Glomerular visceral epithelial cell (primary cell): ENCODE measurements around the gene SDK2.

ENCODE experiments used
- DNase-seq: peaks from one replicate; pipeline ENCODE4 v3.0.0-alpha.2; 2016; ENCODE audit errors: extremely low spot score

SDK2 gene

GRCh38 chr17:73559532-73559931, 84.7 kb downstream of the SDK2 start:
- no peak for DNase-seq

- no peak for DNase-seq
Measured at GRCh38 chr17:73555199-73555960, 88.9 kb downstream of the SDK2 start.

- no peak for DNase-seq
Measured at GRCh38 chr17:73554498-73554897, 89.7 kb downstream of the SDK2 start.

DNA sequence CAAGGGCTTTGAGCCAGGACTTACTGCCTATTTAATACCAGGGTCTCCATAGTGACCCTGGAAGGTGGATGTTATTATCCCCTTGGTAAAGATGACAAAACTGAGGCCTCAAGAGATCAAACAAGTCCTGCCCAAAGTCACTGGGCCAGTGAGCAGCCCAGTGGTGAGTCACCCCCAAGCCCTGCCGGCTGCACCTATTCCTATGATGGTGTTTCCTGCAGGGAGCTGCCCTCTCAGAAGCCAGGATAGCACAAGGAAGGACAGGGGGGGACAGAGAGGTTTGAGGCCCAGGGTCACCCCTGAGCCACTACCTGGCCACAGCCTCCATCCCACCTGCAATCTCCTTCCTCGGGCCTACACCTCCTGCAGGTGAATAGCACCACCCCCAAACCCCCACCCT, 90.9 kb downstream of the SDK2 start:
- DNase-seq: no peak

- DNase-seq: no peak
Measured at GRCh38 chr17:73552300-73553048, 91.8 kb downstream of the SDK2 start.

- DNase-seq: no peak
Measured at GRCh38 chr17:73551759-73552158, 92.5 kb downstream of the SDK2 start.

DNA sequence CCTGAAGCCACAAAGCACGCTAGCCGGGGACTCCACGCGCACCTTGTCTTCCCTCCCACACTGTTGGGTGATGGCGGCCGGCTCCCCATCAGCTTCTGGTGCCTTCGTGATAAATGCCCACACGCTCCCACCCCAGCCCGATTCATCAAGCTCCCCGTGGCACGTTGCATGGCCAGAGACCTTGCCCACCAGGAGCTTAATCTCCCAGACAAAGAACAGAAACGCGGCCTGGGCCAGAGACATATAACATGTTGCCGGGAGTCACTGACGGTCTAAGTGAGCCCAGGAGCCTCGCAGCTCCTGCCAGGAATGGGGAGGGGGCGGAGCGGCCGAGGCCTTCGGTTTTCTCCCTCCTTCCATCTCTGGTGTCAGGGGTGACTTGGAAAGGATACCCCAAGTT, 93.1 kb downstream of the SDK2 start:
- DNase-seq: no peak

GRCh38 chr17:73550556-73550955, 93.7 kb downstream of the SDK2 start:
- DNase-seq: peak; percentile 11

- no peak for DNase-seq
Measured at GRCh38 chr17:73549841-73550430, 94.3 kb downstream of the SDK2 start.

- no peak for DNase-seq
Measured at GRCh38 chr17:73548620-73549311, 95.5 kb downstream of the SDK2 start.

DNA sequence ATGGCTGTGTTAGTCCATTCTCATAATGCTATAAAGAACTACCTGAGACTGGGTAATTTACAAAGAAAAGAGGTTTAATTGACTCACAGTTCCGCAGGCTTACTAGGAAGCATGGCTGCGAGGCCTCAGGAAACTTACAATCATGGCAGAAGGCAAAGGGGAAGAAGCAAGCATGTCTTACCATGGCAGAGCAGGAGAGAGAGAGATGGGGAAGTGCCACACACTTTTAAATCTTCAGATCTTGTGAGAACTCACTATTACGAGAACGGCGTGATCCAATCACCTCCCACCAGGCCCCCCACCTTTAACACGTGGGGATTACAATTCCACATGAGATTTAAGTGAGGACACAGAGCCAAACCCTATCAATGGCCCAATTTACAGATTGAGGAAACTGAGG, 96.5 kb downstream of the SDK2 start:
- no peak for DNase-seq

DNA sequence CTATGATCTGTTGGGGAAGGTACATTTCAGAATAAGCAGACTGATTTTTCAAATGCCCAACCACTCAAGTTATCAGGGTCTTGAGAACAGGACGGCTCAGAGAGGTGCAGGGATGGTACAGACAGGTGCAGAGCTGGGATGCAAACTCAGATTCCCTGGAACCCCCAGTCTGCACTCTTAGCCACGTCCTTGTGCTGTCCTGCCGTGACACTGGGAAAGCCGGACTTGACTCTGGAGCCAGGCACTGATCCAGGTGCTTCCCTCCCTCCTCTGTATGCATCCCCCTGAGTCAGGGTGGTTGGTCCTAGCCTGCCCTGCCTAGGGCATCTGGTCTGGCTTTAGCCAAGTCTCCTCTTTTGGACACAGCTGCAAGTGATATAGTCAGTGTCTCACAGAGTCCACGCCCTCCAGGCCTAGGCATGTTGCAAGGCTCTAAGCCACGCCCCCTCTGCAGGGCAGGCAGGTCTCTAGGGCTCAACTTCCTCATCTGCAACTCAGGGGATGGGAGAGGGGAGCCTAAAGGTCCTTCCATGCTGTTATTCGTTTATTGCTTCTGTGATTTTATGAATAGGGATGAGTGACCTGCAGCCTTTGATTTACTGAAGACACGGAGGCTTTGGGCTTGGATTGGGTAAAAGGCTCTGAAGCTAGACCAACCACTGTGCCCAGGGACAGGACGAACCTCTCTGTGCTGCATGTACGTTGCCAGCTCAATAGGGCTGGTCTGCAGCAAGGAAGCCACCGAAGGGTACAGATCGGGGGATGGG, 97.3 kb downstream of the SDK2 start:
- no peak for DNase-seq

DNA sequence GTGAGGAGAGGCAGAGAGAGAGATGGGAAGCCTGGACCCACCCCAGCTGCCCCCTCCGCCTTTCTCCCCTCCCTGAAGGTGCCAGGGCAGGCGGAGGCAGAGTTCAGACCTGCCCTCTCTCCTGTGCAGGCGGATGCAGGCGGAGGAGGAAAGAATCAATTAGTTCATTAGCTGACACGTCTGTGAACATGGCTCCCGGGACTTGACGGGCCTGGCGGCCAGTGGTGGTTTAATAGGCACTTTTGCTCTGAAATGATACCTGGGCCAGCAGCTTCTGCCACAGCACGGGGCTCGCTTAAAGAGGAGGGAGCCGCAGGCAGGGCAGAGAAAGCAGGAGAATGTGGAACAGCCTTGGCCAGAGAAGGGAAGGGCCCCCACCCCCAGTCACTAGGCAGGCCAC, 98.1 kb downstream of the SDK2 start:
- DNase-seq: no peak

- DNase-seq: no peak
Measured at GRCh38 chr17:73545109-73546032, 98.9 kb downstream of the SDK2 start.

DNA sequence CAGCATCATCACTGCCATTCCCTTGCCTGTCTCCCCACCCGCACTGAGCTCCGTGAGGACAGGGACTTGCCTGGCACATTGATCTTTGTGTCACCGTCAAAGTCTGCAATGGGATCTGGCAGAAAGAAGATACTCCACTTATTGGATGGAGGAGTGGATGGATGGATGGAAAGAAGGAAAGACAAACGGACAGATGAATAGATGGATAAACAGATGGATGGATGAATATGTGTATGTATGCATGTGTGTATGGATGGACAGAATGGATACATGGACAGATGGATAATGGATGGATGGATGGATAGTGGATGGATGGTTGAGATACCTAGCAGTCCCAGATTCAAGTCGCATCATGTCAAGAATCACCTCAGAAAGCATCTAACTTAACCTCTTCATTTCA, 99.9 kb downstream of the SDK2 start:
- no peak for DNase-seq

GRCh38 chr17:73542323-73542722, 101.9 kb downstream of the SDK2 start:
- no peak for DNase-seq

- no peak for DNase-seq
Measured at GRCh38 chr17:73541561-73541981, 102.7 kb downstream of the SDK2 start.

DNA sequence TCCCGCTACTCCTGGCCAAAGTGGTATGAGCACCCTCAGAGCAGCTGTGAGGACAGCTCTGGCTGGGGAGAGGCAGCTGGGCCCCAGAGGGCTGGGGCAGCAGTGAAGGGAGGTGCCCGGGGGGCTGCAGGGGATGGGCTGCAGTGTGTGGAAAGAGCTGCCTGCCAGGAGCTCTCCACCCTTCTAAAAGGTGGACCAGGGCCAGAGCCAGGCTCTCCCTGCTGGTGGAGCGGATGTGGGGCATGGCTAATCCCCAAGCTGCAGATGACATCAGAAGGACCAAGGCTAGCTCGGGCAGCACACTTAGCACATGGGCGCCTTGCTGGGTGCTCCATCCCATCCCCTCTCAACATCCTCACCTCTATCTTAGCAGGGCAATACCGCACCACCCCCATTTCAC, 103.1 kb downstream of the SDK2 start:
- no peak for DNase-seq

- DNase-seq: no peak
Measured at GRCh38 chr17:73539166-73539565, 105.1 kb downstream of the SDK2 start.

GRCh38 chr17:73538445-73538844, 105.8 kb downstream of the SDK2 start:
- no peak for DNase-seq
